GM19238 (cell line): ENCODE results near the gene UGT3A2.

ENCODE experiments used
- DNase-seq: peaks from one replicate; pipeline ENCODE4 v3.0.0; 2011; ENCODE audit warnings: low spot score; ENCODE audit not compliant: insufficient read length

Gene UGT3A2

DNA sequence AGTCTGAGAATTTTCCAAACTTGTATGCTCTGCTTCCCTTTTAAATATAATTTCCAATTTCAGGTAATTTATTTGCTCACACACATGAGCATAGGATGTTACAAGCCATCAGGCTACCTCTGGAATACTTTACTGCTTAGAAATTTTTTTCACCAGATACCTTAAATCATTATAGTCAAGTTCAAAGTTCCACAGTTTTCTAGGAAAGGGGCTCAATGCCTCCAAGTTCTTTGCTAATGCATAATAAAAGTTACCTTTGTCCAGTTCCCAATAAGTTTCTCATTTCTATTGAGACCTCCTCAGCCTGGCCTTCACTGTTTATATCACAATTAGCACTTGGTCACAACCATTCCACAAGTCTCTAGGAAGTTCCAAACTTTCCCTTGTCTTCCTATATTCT lies 59.3 kb downstream of the UGT3A2 start:
- DNase-seq, result no peak

DNA sequence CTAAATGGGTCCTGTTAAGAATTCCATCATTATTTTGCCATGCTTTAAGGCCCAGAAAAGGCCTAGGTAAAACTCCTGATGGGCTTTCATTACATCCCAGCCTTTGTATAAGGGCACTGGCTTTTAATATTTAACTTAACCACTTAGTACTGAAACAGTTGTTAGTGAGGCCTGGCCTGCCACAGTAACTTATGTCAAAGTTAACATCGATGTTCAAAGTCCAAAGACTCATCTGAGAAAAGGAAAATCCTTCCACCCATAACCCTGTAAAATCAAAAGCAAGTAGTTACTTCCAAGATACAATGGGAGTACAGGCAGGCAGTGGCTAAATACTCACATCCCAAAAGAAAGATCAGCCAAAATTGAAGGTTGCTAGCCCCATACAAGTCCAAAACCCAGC lies 60.5 kb downstream of the UGT3A2 start:
- DNase-seq, result no peak

- no peak for DNase-seq
These were observed 65.7 kb downstream of the UGT3A2 start for GRCh38 chr5:36001032-36001431.

DNA sequence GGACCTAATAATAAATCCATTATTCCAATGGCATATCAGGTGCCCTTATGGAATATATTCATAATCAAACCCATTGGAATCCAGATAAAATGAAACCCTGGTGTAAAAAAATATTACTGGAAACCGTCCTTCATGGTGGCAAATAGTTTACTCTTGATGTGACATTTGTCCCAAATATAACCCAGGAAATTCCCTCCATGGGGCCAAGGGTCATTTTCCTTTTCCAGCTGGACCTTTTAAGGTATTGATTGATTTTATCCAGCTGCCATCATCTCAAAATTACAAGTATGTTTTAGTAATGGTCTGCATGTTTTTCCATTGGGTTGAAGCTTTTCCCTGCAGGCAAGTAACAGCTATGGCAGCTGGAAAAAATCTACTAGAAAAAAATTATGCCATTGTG lies 67.1 kb downstream of the UGT3A2 start:
- no peak for DNase-seq

GRCh38 chr5:35996076-35996475 lies 70.6 kb downstream of the UGT3A2 start:
- no peak for DNase-seq

- DNase-seq, result no peak
These were observed 75.6 kb downstream of the UGT3A2 start, which contains the start of gene UGT3A1 for GRCh38 chr5:35990941-35991611. TSS of gene UGT3A1 (minus strand) at chr5:35991390. CDS start at chr5:35991240, 150 bp downstream.

- no peak for DNase-seq
These were observed 76.2 kb downstream of the UGT3A2 start for GRCh38 chr5:35990520-35990919.

GRCh38 chr5:35988529-35988928 lies 78.2 kb downstream of the UGT3A2 start:
- no peak for DNase-seq

DNA sequence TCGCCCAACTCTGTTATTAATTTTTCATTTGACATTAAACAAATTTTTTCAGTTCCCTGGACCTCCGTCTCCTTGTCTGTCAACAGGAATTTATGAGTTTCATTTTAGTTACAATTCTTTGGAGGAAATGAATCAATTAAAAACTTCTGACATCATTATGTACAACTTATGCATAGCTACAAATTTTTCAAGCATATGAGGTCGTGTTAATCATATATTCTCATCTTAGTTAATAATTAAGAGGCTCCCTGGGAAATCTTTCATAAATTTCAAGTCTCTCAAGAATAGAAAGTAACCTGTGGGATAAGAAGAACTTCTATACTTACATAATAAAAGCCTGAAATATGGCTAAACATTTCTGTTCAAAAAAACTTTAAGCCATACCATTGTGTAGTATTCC lies 78.9 kb downstream of the UGT3A2 start:
- DNase-seq, result no peak
